ENCODE data around the gene NCAPG.

Gene NCAPG

DNA sequence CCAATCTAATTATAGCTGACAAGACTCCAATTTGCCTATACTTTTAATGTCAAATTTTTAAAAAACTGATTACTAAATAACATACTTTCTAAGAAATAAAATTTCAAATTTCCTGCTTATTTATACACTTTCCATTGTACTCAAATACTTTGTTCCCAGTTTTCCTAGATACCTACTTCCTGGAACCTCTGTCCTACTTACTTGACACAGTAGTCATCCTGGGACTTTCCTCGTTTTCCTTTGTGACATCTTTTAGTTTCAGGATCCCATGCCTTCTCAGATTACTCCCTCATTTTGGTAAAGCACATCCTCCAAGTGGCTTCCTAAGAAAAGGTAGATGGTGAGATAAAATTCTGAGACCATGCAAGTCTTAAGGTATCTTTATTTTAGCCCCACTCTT lies 16.0 kb upstream of the NCAPG start:
- H3K9me2 ChIP-seq (replicated peaks; ENCODE audit: low read depth, low read length): no peaks in the 10 kb centered on the region
- TF ChIP-seq EZH2phosphoT487 (IDR thresholded peaks at IDR 0.05; ENCODE audit: borderline replicate concordance): no peak
- TF ChIP-seq, protein P1, sequence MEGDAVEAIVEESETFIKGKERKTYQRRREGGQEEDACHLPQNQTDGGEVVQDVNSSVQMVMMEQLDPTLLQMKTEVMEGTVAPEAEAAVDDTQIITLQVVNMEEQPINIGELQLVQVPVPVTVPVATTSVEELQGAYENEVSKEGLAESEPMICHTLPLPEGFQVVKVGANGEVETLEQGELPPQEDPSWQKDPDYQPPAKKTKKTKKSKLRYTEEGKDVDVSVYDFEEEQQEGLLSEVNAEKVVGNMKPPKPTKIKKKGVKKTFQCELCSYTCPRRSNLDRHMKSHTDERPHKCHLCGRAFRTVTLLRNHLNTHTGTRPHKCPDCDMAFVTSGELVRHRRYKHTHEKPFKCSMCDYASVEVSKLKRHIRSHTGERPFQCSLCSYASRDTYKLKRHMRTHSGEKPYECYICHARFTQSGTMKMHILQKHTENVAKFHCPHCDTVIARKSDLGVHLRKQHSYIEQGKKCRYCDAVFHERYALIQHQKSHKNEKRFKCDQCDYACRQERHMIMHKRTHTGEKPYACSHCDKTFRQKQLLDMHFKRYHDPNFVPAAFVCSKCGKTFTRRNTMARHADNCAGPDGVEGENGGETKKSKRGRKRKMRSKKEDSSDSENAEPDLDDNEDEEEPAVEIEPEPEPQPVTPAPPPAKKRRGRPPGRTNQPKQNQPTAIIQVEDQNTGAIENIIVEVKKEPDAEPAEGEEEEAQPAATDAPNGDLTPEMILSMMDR (conservative IDR thresholded peaks at IDR 0.05; ENCODE audit: low read length): no peak
- no peaks in the 10 kb centered on the region for H3F3A ChIP-seq (ENCODE audit: low read depth)
- no peak overlapping the region for H2AFZ ChIP-seq (ENCODE audit: low read length)
- no peak overlapping the region for H3K4me3 ChIP-seq (ENCODE audit: low read length, poor library complexity, severe bottlenecking)
- no peak overlapping the region for H3K9ac ChIP-seq (ENCODE audit: low read depth, low read length, poor library complexity, severe bottlenecking)
- no peak overlapping the region for H3K4me2 ChIP-seq (ENCODE audit: low read depth, low read length, poor library complexity, severe bottlenecking)
- H3K4me1 ChIP-seq (ENCODE audit: insufficient read depth, low read length, poor library complexity, severe bottlenecking): no peaks in the 10 kb centered on the region
- no peaks in the 10 kb centered on the region for H3K27me3 ChIP-seq (ENCODE audit: insufficient read depth, low read length, poor library complexity, severe bottlenecking)
- no peaks in the 10 kb centered on the region for H3K36me3 ChIP-seq (ENCODE audit: insufficient read depth, low read length)
- no peaks in the 10 kb centered on the region for H3K9me3 ChIP-seq (ENCODE audit: insufficient read depth, low read depth, low read length)
- H3K79me2 ChIP-seq (ENCODE audit: insufficient read depth, low read length): no peaks in the 10 kb centered on the region
- no peaks in the 10 kb centered on the region for H4K20me1 ChIP-seq (ENCODE audit: insufficient read depth, low read length, poor library complexity, severe bottlenecking)

DNA sequence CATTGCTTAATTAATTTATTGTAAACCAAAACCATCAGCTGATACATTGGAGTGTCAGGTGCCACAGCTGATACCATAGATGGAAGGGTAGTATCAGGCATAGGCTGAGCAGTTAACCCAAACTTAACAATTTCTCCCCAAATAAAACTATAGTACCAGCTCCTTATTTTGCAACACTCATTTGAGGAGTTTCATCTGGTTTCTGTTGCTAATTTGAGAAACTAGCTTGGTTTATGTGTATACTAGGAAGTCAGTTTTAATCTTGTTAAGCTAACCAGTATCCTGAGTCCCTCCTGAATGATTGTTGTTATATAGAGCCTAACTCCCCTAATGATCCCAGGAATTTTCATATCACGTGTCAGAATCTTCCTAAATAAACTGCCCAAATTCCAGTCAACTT lies 13.0 kb upstream of the NCAPG start:
- peaks cover 14% of the 10 kb centered on the region; the same call in 1 of the 2 replicates for H3K79me2 ChIP-seq (ENCODE audit: insufficient read depth, low read length)
- H3K36me3 ChIP-seq (ENCODE audit: insufficient read depth, low read length): peaks cover 11% of the 10 kb centered on the region; the same call in 1 of the 2 replicates
- H2AFZ ChIP-seq (ENCODE audit: low read length): no peak overlapping the region
- no peak overlapping the region for H3K4me3 ChIP-seq (ENCODE audit: low read length, poor library complexity, severe bottlenecking)
- TF ChIP-seq, protein P1 (conservative IDR thresholded peaks at IDR 0.05; ENCODE audit: low read length): no peak
- TF ChIP-seq EZH2phosphoT487 (IDR thresholded peaks at IDR 0.05; ENCODE audit: borderline replicate concordance): no peak
- no peaks in the 10 kb centered on the region for H4K20me1 ChIP-seq (ENCODE audit: insufficient read depth, low read length, poor library complexity, severe bottlenecking)
- H3K9ac ChIP-seq (ENCODE audit: low read depth, low read length, poor library complexity, severe bottlenecking): no peak overlapping the region
- H3K4me2 ChIP-seq (ENCODE audit: low read depth, low read length, poor library complexity, severe bottlenecking): no peak overlapping the region
- H3K4me1 ChIP-seq (ENCODE audit: insufficient read depth, low read length, poor library complexity, severe bottlenecking): no peaks in the 10 kb centered on the region
- H3K27me3 ChIP-seq (ENCODE audit: insufficient read depth, low read length, poor library complexity, severe bottlenecking): no peaks in the 10 kb centered on the region
- H3K9me2 ChIP-seq (replicated peaks; ENCODE audit: low read depth, low read length): no peaks in the 10 kb centered on the region
- no peaks in the 10 kb centered on the region for H3F3A ChIP-seq (ENCODE audit: low read depth)
- H3K9me3 ChIP-seq (ENCODE audit: insufficient read depth, low read depth, low read length): no peaks in the 10 kb centered on the region

DNA sequence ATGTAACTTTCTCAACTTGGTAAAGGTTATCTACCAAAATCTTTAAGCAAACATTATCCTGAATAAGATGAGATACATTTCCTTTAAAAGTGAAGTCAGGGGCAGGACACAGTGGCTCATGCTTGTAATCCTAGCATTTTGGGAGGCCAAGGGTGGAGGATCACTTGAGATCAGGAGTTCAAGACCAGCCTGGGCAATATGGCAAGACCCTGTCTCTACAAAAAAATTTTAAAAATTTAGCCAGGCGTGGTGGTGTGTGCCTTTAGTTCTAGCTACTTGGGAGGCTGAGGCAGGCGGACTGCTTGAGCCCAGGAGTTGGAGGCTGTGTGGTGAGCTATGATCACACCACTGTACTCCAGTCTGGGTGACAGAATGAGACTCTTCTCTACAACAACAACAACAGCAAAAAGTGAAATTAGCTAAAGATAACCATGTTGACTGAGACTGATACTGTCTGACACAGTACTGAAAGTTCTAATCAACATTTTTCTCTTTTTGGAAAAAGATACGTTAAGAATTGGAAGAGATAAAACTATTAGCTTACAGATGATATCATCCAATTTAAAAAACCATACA lies 5.1 kb upstream of the NCAPG start:
- H3K79me2 ChIP-seq (ENCODE audit: insufficient read depth, low read length): peaks cover 87% of the 10 kb centered on the region
- no peak overlapping the region for H2AFZ ChIP-seq (ENCODE audit: low read length)
- H3F3A ChIP-seq (ENCODE audit: low read depth): 0 out of 2 replicates have a peak, but pooled peaks cover 3% of the 10 kb centered on the region
- H3K4me2 ChIP-seq (ENCODE audit: low read depth, low read length, poor library complexity, severe bottlenecking): peak overlapping the region; percentile 96
- no peaks in the 10 kb centered on the region for H3K9me3 ChIP-seq (ENCODE audit: insufficient read depth, low read depth, low read length)
- peaks cover 64% of the 10 kb centered on the region for H4K20me1 ChIP-seq (ENCODE audit: insufficient read depth, low read length, poor library complexity, severe bottlenecking)
- TF ChIP-seq, protein P1 (conservative IDR thresholded peaks at IDR 0.05; ENCODE audit: low read length): no peak
- TF ChIP-seq EZH2phosphoT487 (IDR thresholded peaks at IDR 0.05; ENCODE audit: borderline replicate concordance): no peak
- peak overlapping the region; percentile 94 for H3K4me3 ChIP-seq (ENCODE audit: low read length, poor library complexity, severe bottlenecking)
- H3K27me3 ChIP-seq (ENCODE audit: insufficient read depth, low read length, poor library complexity, severe bottlenecking): no peaks in the 10 kb centered on the region
- peak overlapping the region; percentile 98 for H3K9ac ChIP-seq (ENCODE audit: low read depth, low read length, poor library complexity, severe bottlenecking)
- no peaks in the 10 kb centered on the region for H3K9me2 ChIP-seq (replicated peaks; ENCODE audit: low read depth, low read length)
- peaks cover 37% of the 10 kb centered on the region for H3K4me1 ChIP-seq (ENCODE audit: insufficient read depth, low read length, poor library complexity, severe bottlenecking)
- H3K36me3 ChIP-seq (ENCODE audit: insufficient read depth, low read length): peaks cover 38% of the 10 kb centered on the region

Data from Loucy (cell line).